B cell (primary cell): ENCODE data around the gene PAK3. TPM values are rescaled to one million over a fixed set of nuclear protein-coding genes. Genes with fewer than 3 reads are reported as not detected.

Experiments used
- ATAC-seq: fragments of 200-7000 bp; cut with Tn5 transposase; one replicate; pipeline ENCODE4 v1.10.0; 2021; ENCODE audit warnings: low read depth, mild to moderate bottlenecking, moderate number of reproducible peaks, moderate library complexity
- CTCF ChIA-PET: fragments of 350-600 bp; sonication (Branson Sonifier 250); formaldehyde crosslinking; loops from one replicate; lab custom pipeline; 2021; ENCODE audit warnings: antibody characterized with exemption, inconsistent platforms; lab: Charles Lee
- POLR2A ChIA-PET: fragments of 350-600 bp; sonication (Branson Sonifier 250); formaldehyde crosslinking; loops from one replicate; lab custom pipeline; 2021; ENCODE audit warnings: antibody characterized with exemption; lab: Charles Lee
- DNase-seq: peaks from one replicate; pipeline ENCODE4 v3.0.0; 2013
- H2AFZ ChIP-seq: 2 replicates; pipeline ENCODE4 v1.6.1; 2012; ENCODE audit warnings: mild to moderate bottlenecking, low read depth, low read length; ENCODE audit not compliant: insufficient read depth, poor library complexity, severe bottlenecking
- H3K27ac ChIP-seq, 2 donors: 1 replicate in 1 of 2; 2 replicates in 1 of 2; pipeline ENCODE4 v1.5.1; 2012 to 2013; ENCODE audit warnings: low read length in 2 of 2, mild to moderate bottlenecking in 2 of 2, moderate library complexity in 1 of 2
- H3K27me3 ChIP-seq, 4 experiments: fragments of 200-600 bp in 1 of 4; sonication (generic) in 1 of 4; replicated peaks in 1 of 4; 1 replicate in 2 of 4; 2 replicates in 2 of 4; pipeline versions ENCODE4 v1.6.1 to v1.7.0; 2013 to 2016; ENCODE audit warnings: low read length in 3 of 4, mild to moderate bottlenecking in 2 of 4, mixed read lengths in 1 of 4, moderate library complexity in 1 of 4; ENCODE audit not compliant: insufficient read depth in 4 of 4, control insufficient read depth in 3 of 4; ENCODE audit errors: control extremely low read depth in 1 of 4
- H3K36me3 ChIP-seq, 2 experiments: replicated peaks in 1 of 2; 1 replicate in 1 of 2; 2 replicates in 1 of 2; pipeline versions ENCODE4 v1.6.1 to v1.7.1; 2013; ENCODE audit warnings: low read length in 1 of 2; ENCODE audit not compliant: insufficient read depth in 2 of 2, control insufficient read depth in 1 of 2; ENCODE audit errors: control extremely low read depth in 1 of 2, extremely low read depth in 1 of 2
- H3K4me1 ChIP-seq, 2 donors: fragments of 200-600 bp in 1 of 2; sonication (generic) in 1 of 2; 1 replicate in 1 of 2; 2 replicates in 1 of 2; pipeline versions ENCODE4 v1.5.1 to v1.6.1; 2013 to 2017; ENCODE audit warnings: low read length in 2 of 2; ENCODE audit not compliant: control insufficient read depth in 2 of 2, insufficient read depth in 2 of 2
- H3K4me2 ChIP-seq: replicated peaks from 2 replicates; pipeline ENCODE3; 2012; ENCODE audit warnings: mild to moderate bottlenecking, low read depth, low read length; ENCODE audit not compliant: poor library complexity, severe bottlenecking
- H3K4me3 ChIP-seq, 5 experiments: fragments of 200-600 bp in 1 of 5; sonication (generic) in 1 of 5; 1 replicate in 3 of 5; 2 replicates in 2 of 5; pipeline versions ENCODE4 v1.5.1 to v1.7.0; 2011 to 2016; ENCODE audit warnings: low read length in 4 of 5, mild to moderate bottlenecking in 4 of 5, low read depth in 2 of 5, control low read depth in 1 of 5, moderate library complexity in 1 of 5; ENCODE audit not compliant: insufficient read depth in 1 of 5; ENCODE audit errors: control extremely low read depth in 1 of 5, extremely low read depth in 1 of 5
- H3K79me2 ChIP-seq: fragments of 200-600 bp; sonication (generic); one replicate; pipeline ENCODE4 v1.6.0; 2016; ENCODE audit warnings: low read length; ENCODE audit not compliant: control insufficient read depth, insufficient read depth
- H3K9ac ChIP-seq: fragments of 200-600 bp; sonication (generic); 2 replicates; pipeline ENCODE4 v1.6.1; 2017; ENCODE audit warnings: mild to moderate bottlenecking, low read length, moderate library complexity
- H3K9me3 ChIP-seq, 3 donors: one replicate each; pipeline versions ENCODE4 v1.6.1 to v1.7.1; 2013; ENCODE audit warnings: low read length in 2 of 3; ENCODE audit not compliant: control insufficient read depth in 2 of 3, insufficient read depth in 1 of 3; ENCODE audit errors: control extremely low read depth in 1 of 3
- H4K20me1 ChIP-seq: 2 replicates; pipeline ENCODE4 v1.6.0; 2012; ENCODE audit warnings: mild to moderate bottlenecking, low read length; ENCODE audit not compliant: insufficient read depth, control insufficient read depth, poor library complexity, severe bottlenecking
- H3K27ac Mint-ChIP-seq: one replicate; pipeline ENCODE4 v1.8.0; 2021; ENCODE audit warnings: mixed read lengths
- H3K27me3 Mint-ChIP-seq: one replicate; pipeline ENCODE4 v1.8.0; 2021; ENCODE audit warnings: mixed read lengths
- H3K4me1 Mint-ChIP-seq: one replicate; pipeline ENCODE4 v1.8.0; 2021; ENCODE audit warnings: mixed read lengths
- H3K4me3 Mint-ChIP-seq: one replicate; pipeline ENCODE4 v1.8.0; 2021; ENCODE audit warnings: mixed read lengths
- H3K9me3 Mint-ChIP-seq: one replicate; pipeline ENCODE4 v1.8.0; 2022; ENCODE audit warnings: mixed read lengths; ENCODE audit not compliant: insufficient read depth
- CTCF ChIP-seq: fragments of 200-600 bp; IDR thresholded peaks from one replicate; pipeline ENCODE4 v1.8.0; 2022; ENCODE audit warnings: antibody characterized with exemption, mild to moderate bottlenecking
- EZH2 ChIP-seq: IDR thresholded peaks from 2 replicates; pipeline ENCODE4 v1.6.1; 2012; ENCODE audit warnings: borderline replicate concordance, low read depth, mild to moderate bottlenecking, moderate library complexity, low read length; ENCODE audit not compliant: insufficient read depth, poor library complexity, severe bottlenecking
- WGBS: methylation state at CpG from one replicate; pipeline ENCODE4 v1.1.5; 2013; ENCODE audit warnings: missing lambda C conversion rate; ENCODE audit not compliant: insufficient coverage; 5-methylcytosine and 5-hydroxymethylcytosine counted together
- intact Hi-C: fragments of 100-400 bp; cut with micrococcal nuclease; formaldehyde crosslinking; loops from one replicate; pipeline ENCODE4 v1.10.0; 2022
- polyA plus RNA-seq: library from polyadenylated mRNA; depleted of rRNA; stranded (reverse); fragments of >200 nt; gene quantifications from 2 replicates; pipeline ENCODE4 v1.2.3, GENCODE V29; 2012
- total RNA-seq, 2 donors: library from RNA; stranded (reverse); fragments of 120-200 nt in 1 of 2; gene quantifications; 1 replicate in 1 of 2; 2 replicates in 1 of 2; pipeline versions ENCODE4 v1.2.3 to v1.2.4, GENCODE V29; 2013 to 2022

PAK3 gene
- total and polyA plus RNA-seq, 2 donors (not counting 1 experiment from before 2014, with no cell fraction given) = 0.17 TPM; not detected in 1

GRCh38 chrX:111259559-111259958 lies 163.6 kb downstream of the PAK3 start:
- Histone ChIP-seq H3K4me1 (no peaks in the 10 kb centered on the region), H3K9ac (no peak overlapping the region), H3K27me3 (no peaks in the 10 kb centered on the region), H3K27ac (no peak overlapping the region), H3K79me2 (no peaks in the 10 kb centered on the region), H2AFZ (no peak overlapping the region), H3K4me2 (no peak overlapping the region), H4K20me1 (no peaks in the 10 kb centered on the region), H3K9me3 (no peaks in the 10 kb centered on the region), H3K36me3 (no peaks in the 10 kb centered on the region), H3K4me3 (no peak overlapping the region)
- Mint-ChIP-seq H3K4me3 (no peak overlapping the region), H3K9me3 (no peaks in the 10 kb centered on the region), H3K27ac (no peak overlapping the region), H3K27me3 (no peaks in the 10 kb centered on the region), H3K4me1 (no peaks in the 10 kb centered on the region)
- DNase-seq (no peak), ATAC-seq (no peak)
- CTCF ChIA-PET = no interaction called here
- WGBS = no CpG with 5 or more reads among the region's 3 CpGs
- POLR2A ChIA-PET = no interaction called here
- TF ChIP-seq CTCF = no peak
- no peak for TF ChIP-seq EZH2
- intact Hi-C loops = no loop called here

- H3K27me3 Mint-ChIP-seq = no peaks in the 10 kb centered on the region
- DNase-seq (no peak), ATAC-seq (no peak)
- Histone ChIP-seq H3K79me2 (no peaks in the 10 kb centered on the region), H3K36me3 (no peaks in the 10 kb centered on the region), H3K9ac (no peak overlapping the region), H3K4me3 (no peak overlapping the region), H3K27ac (no peak overlapping the region), H3K27me3 (no peaks in the 10 kb centered on the region), H3K9me3 (no peaks in the 10 kb centered on the region), H4K20me1 (no peaks in the 10 kb centered on the region), H2AFZ (no peak overlapping the region), H3K4me1 (no peaks in the 10 kb centered on the region), H3K4me2 (no peak overlapping the region)
- no peaks in the 10 kb centered on the region for H3K9me3 Mint-ChIP-seq
- TF ChIP-seq CTCF (no peak), EZH2 (no peak)
- WGBS = 73% methylated on average over 3 of the region's 3 CpGs
- intact Hi-C loops = no loop called here
- H3K4me3 Mint-ChIP-seq = no peak overlapping the region
- no peaks in the 10 kb centered on the region for H3K4me1 Mint-ChIP-seq
- ChIA-PET POLR2A (no interaction called here), CTCF (no interaction called here)
- H3K27ac Mint-ChIP-seq = no peak overlapping the region
Measured at GRCh38 chrX:111260451-111260850, 164.5 kb downstream of the PAK3 start.
